Measurements from ENCODE around the gene PARK7.

PARK7 gene

GRCh38 chr1:8025061-8025670 lies 63.7 kb downstream of the PARK7 start:
- FAIRE-seq, result no peak
- TF ChIP-seq TAF1 (IDR thresholded peaks at IDR 0.05; ENCODE audit: low read depth, low read length), result no peak
- TF ChIP-seq POLR2A (IDR thresholded peaks at IDR 0.05; ENCODE audit: low read depth, low read length), result no peak
- TF ChIP-seq PAX5 (IDR thresholded peaks at IDR 0.05; ENCODE audit: insufficient read depth, low read length, severe bottlenecking), result no peak
- TF ChIP-seq SPI1 (IDR thresholded peaks at IDR 0.05; ENCODE audit: low read depth, low read length), result no peak
- no peak for TF ChIP-seq POLR2AphosphoS5 (IDR thresholded peaks at IDR 0.05; ENCODE audit: low read depth, low read length)
- no peak for TF ChIP-seq POU2F2 (IDR thresholded peaks at IDR 0.05; ENCODE audit: low read depth, low read length)
- DNase-seq (ENCODE audit: insufficient read length, low spot score), result no peak

GRCh38 chr1:8025671-8026144 lies 64.2 kb downstream of the PARK7 start:
- FAIRE-seq (no peak), DNase-seq (ENCODE audit: insufficient read length, low spot score) (peak; percentile 15)
- TF ChIP-seq POLR2AphosphoS5 (IDR thresholded peaks at IDR 0.05; ENCODE audit: low read depth, low read length) (no peak), POLR2A (IDR thresholded peaks at IDR 0.05; ENCODE audit: low read depth, low read length) (no peak), PAX5 (IDR thresholded peaks at IDR 0.05; ENCODE audit: insufficient read depth, low read length, severe bottlenecking) (no peak), SPI1 (IDR thresholded peaks at IDR 0.05; ENCODE audit: low read depth, low read length) (no peak), TAF1 (IDR thresholded peaks at IDR 0.05; ENCODE audit: low read depth, low read length) (no peak), POU2F2 (IDR thresholded peaks at IDR 0.05; ENCODE audit: low read depth, low read length) (no peak)

- DNase-seq (ENCODE audit: insufficient read length, low spot score) (peak; percentile 84), FAIRE-seq (peak; percentile 85)
- TF ChIP-seq POLR2A (IDR thresholded peaks at IDR 0.05; ENCODE audit: low read depth, low read length), result peak; percentile 65
- no peak for TF ChIP-seq SPI1 (IDR thresholded peaks at IDR 0.05; ENCODE audit: low read depth, low read length)
- TF ChIP-seq TAF1 (IDR thresholded peaks at IDR 0.05; ENCODE audit: low read depth, low read length), result peak; percentile 15; the same call in 1 of the 2 replicates
- no peak for TF ChIP-seq PAX5 (IDR thresholded peaks at IDR 0.05; ENCODE audit: insufficient read depth, low read length, severe bottlenecking)
- peak; percentile 72 for TF ChIP-seq POLR2AphosphoS5 (IDR thresholded peaks at IDR 0.05; ENCODE audit: low read depth, low read length)
- no peak for TF ChIP-seq POU2F2 (IDR thresholded peaks at IDR 0.05; ENCODE audit: low read depth, low read length)
Observed at GRCh38 chr1:8026153-8026975, 64.9 kb downstream of the PARK7 start, which contains the start of gene ERRFI1. Gene ERRFI1 (minus strand): TSS chr1:8026309. CDS start chr1:8015619, 10,690 bp downstream.

- DNase-seq (ENCODE audit: insufficient read length, low spot score), result no peak
- TF ChIP-seq TAF1 (IDR thresholded peaks at IDR 0.05; ENCODE audit: low read depth, low read length) (no peak), POLR2A (IDR thresholded peaks at IDR 0.05; ENCODE audit: low read depth, low read length) (no peak), SPI1 (IDR thresholded peaks at IDR 0.05; ENCODE audit: low read depth, low read length) (no peak), POU2F2 (IDR thresholded peaks at IDR 0.05; ENCODE audit: low read depth, low read length) (no peak), PAX5 (IDR thresholded peaks at IDR 0.05; ENCODE audit: insufficient read depth, low read length, severe bottlenecking) (no peak), POLR2AphosphoS5 (IDR thresholded peaks at IDR 0.05; ENCODE audit: low read depth, low read length) (no peak)
- no peak for FAIRE-seq
Observed at GRCh38 chr1:8026976-8027747, 65.7 kb downstream of the PARK7 start.

- DNase-seq (ENCODE audit: insufficient read length, low spot score) (no peak), FAIRE-seq (no peak)
- TF ChIP-seq TAF1 (IDR thresholded peaks at IDR 0.05; ENCODE audit: low read depth, low read length) (no peak), POLR2A (IDR thresholded peaks at IDR 0.05; ENCODE audit: low read depth, low read length) (no peak), PAX5 (IDR thresholded peaks at IDR 0.05; ENCODE audit: insufficient read depth, low read length, severe bottlenecking) (no peak), SPI1 (IDR thresholded peaks at IDR 0.05; ENCODE audit: low read depth, low read length) (no peak), POU2F2 (IDR thresholded peaks at IDR 0.05; ENCODE audit: low read depth, low read length) (no peak), POLR2AphosphoS5 (IDR thresholded peaks at IDR 0.05; ENCODE audit: low read depth, low read length) (no peak)
Observed at GRCh38 chr1:8027748-8028570, 66.4 kb downstream of the PARK7 start.

- DNase-seq (ENCODE audit: insufficient read length, low spot score) (no peak), FAIRE-seq (no peak)
- TF ChIP-seq POLR2A (IDR thresholded peaks at IDR 0.05; ENCODE audit: low read depth, low read length) (no peak), POLR2AphosphoS5 (IDR thresholded peaks at IDR 0.05; ENCODE audit: low read depth, low read length) (no peak), SPI1 (IDR thresholded peaks at IDR 0.05; ENCODE audit: low read depth, low read length) (no peak), PAX5 (IDR thresholded peaks at IDR 0.05; ENCODE audit: insufficient read depth, low read length, severe bottlenecking) (no peak), TAF1 (IDR thresholded peaks at IDR 0.05; ENCODE audit: low read depth, low read length) (no peak), POU2F2 (IDR thresholded peaks at IDR 0.05; ENCODE audit: low read depth, low read length) (no peak)
Observed at GRCh38 chr1:8028571-8028910, 67.0 kb downstream of the PARK7 start.

GRCh38 chr1:8031176-8031785 lies 69.8 kb downstream of the PARK7 start:
- no peak for DNase-seq (ENCODE audit: insufficient read length, low spot score)
- no peak for FAIRE-seq

GRCh38 chr1:8032366-8032910 lies 70.9 kb downstream of the PARK7 start:
- FAIRE-seq (no peak), DNase-seq (ENCODE audit: insufficient read length, low spot score) (no peak)

More at GRCh38 chr1:8031176-8031785, 69.8 kb downstream of the PARK7 start:
- no peak for TF ChIP-seq POLR2AphosphoS5 (IDR thresholded peaks at IDR 0.05; ENCODE audit: low read depth, low read length)

More at GRCh38 chr1:8032366-8032910, 70.9 kb downstream of the PARK7 start:
- TF ChIP-seq POLR2A (IDR thresholded peaks at IDR 0.05; ENCODE audit: low read depth, low read length) (no peak), POU2F2 (IDR thresholded peaks at IDR 0.05; ENCODE audit: low read depth, low read length) (no peak), PAX5 (IDR thresholded peaks at IDR 0.05; ENCODE audit: insufficient read depth, low read length, severe bottlenecking) (no peak), SPI1 (IDR thresholded peaks at IDR 0.05; ENCODE audit: low read depth, low read length) (no peak), POLR2AphosphoS5 (IDR thresholded peaks at IDR 0.05; ENCODE audit: low read depth, low read length) (no peak), TAF1 (IDR thresholded peaks at IDR 0.05; ENCODE audit: low read depth, low read length) (no peak)

All from GM12891 (cell line).